Stimulated activated CD8-positive, alpha-beta memory T cell treated with anti-CD3 and anti-CD28 coated beads, Interleukin-2, amount 100 ng/mL, for 1 hour (primary cell): ENCODE results near the gene PPM1E.
"Not testable (repeated sequence)": the region's sequence is repeated elsewhere in the genome, so short reads cannot be mapped to it uniquely, and the experiment has no call there.

Source experiments
- DNase-seq, 2 donors: peaks; one replicate each; pipeline ENCODE4 v3.0.0-alpha.2; 2020; ENCODE audit warnings: low read depth in 2 of 2

Gene PPM1E

GRCh38 chr17:58947824-58948223, 192.2 kb downstream of the PPM1E start:
- DNase-seq, result no peak

DNA sequence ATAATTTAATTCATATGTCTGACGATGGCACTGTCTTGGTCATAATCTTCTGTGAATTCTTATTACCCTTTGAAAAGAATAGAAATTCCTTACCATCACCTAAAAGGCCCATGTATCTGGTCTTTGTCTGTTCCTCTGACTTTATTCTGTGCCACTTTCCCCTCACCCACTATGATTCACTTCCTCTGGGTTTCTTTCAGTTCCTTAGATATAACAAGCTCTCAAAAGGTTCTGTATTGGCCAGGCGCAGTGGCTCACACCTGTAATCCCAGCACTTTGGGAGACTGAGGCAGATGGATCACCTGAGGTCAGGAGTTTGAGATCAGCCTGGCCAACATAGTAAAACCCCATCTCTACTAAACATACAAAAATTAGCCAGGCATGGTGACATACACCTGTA, 198.7 kb downstream of the PPM1E start:
- not testable (repeated sequence) for DNase-seq

- DNase-seq, result no peak
These were observed 201.5 kb downstream of the PPM1E start for GRCh38 chr17:58956997-58957724.

DNA sequence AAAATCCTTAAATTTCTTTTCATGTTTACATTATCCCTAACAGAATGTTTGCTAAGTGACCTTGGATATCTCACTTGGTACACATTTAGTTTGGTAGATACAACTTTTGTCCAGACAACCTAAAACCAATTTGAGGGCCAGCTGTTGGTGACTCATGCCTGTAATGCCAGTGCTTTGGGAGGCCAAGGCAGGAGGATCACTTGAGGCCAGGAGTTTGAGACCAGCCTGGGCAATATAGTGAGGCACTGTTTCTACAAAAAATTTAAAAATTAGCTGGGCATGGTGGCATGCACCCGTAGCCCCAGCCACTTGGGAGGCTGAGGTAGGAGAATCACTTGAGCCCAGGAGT, 202.0 kb downstream of the PPM1E start:
- not testable (repeated sequence) for DNase-seq

- no peak for DNase-seq
These were observed 204.4 kb downstream of the PPM1E start for GRCh38 chr17:58960068-58960467.

DNA sequence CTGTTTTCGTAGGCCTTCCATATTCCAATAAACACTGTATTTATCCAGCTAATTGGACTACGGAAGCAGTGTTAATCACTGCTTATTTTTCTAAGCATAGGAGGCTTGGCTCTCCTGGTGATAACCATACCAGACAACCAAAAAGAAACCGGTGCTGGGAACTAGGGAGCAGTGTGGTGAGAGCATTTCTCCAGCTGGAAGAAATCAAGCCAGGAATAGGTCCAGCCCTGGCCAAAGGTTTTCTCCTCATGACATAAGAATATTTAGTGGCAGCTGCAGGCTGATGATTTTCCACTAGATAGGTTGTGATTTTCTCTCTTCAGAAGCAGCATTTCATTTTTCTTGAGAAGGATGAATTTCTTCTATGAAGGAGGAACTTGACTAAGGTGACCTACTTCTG, 209.6 kb downstream of the PPM1E start:
- DNase-seq, result no peak

DNA sequence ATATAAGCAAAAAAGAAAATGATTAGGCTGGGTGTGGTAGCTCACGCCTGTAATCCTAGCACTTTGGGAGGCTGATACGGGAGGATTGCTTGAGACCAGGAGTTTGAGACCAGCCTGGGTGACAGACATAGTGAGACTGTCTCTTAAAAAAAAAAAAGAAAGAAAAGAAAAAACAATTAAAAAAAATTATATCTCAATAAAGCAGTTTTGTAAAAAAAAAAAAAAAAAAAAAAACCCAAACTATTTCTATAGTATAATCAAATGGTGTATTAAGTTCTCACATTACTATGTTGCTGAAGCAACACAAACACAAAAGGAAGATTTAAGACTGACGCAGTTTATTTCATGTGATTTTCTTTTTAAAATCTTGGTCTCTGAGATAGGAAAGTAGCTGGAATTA, 210.6 kb downstream of the PPM1E start:
- DNase-seq, result no peak

GRCh38 chr17:58968426-58969061, 212.9 kb downstream of the PPM1E start:
- DNase-seq, result no peak

DNA sequence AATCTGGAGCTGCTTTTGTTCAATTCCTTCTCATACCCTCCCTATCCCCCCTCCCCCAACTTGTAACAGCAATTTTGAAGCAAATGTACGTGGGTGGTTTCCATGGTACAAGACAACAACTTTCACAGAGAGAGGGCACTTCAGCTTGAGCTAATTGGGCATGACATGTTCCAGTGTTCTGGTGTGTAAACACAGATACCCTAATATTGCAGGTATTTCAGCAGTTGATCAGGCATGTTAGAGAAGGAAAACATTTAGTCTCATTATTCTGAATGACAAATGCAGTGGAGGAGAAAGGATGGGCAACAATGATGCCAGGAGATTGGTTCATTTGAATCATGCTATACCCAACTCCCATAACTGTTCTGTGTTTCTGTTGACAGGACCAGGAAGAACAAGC, 213.5 kb downstream of the PPM1E start:
- no peak for DNase-seq

- no peak for DNase-seq
These were observed 214.0 kb downstream of the PPM1E start for GRCh38 chr17:58969612-58970011.

- DNase-seq, result no peak
These were observed 215.2 kb downstream of the PPM1E start for GRCh38 chr17:58970609-58971450.

GRCh38 chr17:58974354-58974753, 218.7 kb downstream of the PPM1E start:
- no peak for DNase-seq

GRCh38 chr17:58976541-58976940, 220.9 kb downstream of the PPM1E start:
- DNase-seq, result no peak

- no peak for DNase-seq
These were observed 225.2 kb downstream of the PPM1E start for GRCh38 chr17:58980706-58981481.

DNA sequence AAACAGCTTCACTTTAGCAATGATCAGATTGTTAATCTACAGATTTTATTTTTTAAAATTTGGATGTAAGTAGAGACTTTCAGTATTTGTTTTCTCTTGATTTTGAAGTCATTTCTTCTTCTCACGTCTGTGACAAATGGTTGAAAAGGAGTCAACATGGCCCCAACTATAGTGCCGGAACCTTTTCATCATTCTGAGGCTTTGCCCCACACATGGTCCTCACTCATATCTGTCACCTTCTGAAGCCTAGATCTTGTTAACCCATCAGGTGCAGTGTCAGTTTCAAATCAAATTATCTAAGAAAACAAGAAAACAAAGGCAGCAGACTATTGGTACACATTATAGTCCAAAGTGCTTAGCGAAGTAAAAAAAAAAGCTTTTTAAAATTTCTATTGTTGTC, 227.0 kb downstream of the PPM1E start:
- no peak for DNase-seq

GRCh38 chr17:58985367-58985766, 229.7 kb downstream of the PPM1E start:
- no peak for DNase-seq

DNA sequence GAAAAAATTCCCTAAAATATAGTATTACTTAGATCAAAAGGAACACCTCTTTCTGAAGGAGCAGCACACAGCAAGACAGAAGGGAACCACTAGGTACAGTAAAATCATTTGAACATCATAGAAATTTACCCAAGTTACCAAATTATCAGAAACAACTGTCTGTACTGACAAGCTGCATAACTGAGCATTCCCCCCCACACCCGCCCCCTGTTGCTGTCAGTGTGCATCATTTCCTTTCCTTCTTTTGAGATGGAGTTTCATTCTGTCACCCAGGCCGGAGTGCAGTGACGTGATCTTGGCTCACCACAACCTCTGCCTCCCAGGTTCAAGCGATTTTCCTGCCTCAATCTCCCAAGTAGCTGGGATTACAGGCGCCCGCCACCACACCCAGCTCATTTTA, 230.3 kb downstream of the PPM1E start:
- DNase-seq, result no peak

DNA sequence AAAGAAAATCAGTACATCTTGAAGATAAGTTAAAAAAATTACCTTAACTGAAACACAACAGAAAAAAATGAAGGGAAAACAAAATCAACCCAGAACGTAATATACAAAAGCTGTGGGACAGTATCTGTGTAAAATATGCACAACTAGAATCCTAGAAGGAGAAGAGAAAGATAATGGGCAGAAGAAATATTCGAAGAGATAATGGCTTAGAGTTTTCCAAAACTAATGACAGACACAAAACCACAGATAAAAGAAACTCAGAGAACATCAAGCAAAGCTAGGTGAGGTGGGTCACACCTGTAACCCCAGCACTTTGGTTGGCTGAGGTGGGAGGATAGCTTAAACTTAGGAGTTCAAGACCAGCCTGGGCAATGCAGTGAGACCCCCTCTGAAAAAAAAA, 234.0 kb downstream of the PPM1E start:
- no peak for DNase-seq

DNA sequence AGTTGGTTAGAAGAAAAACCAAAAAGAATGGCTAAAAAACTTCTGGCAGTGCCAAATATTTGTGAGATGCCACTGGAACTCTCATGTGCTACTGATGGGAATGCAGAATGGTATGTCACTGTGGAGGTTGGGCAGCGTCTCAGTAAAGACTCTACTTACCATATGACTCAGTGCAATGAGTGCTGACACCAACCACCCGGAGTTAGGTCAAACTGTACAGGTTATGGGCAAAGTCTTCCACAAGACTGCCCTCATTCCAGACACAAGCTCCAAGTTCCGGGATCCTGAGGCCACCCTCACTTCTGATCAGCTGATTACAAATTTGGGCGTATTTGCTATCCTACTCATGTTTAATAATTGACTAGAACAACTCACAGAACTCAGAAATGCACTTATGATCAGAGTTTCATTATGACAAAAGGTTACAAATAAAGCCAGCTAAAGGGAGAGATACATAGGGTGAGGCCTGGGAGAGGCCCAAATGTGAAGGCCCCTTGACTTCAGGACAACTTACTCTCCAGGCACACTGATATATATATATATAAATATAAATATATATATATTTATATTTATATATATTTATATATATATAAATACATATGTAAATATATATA, 236.2 kb downstream of the PPM1E start:
- DNase-seq, result no peak

- no peak for DNase-seq
These were observed 237.7 kb downstream of the PPM1E start for GRCh38 chr17:58993311-58993710.

GRCh38 chr17:58995247-58995940, 239.7 kb downstream of the PPM1E start:
- DNase-seq, result no peak
